ENCODE measurements around the gene SMAD2. TPM values are rescaled to one million over a fixed set of nuclear protein-coding genes. Genes with fewer than 3 reads are reported as not detected.

The SMAD2 gene
- total RNA-seq, 3 donors from 2014 or later, result 115 to 158 (median 123) TPM

- intact Hi-C loops (cut with DNase I, micrococcal nuclease), result no loop called here
- Histone ChIP-seq H3K4me3 (no peak overlapping the region), H3K9me3 (no peaks in the 10 kb centered on the region), H3K36me3 (ENCODE audit: low read depth) (no peaks in the 10 kb centered on the region), H3K4me1 (ENCODE audit: low read depth) (peaks cover 19% of the 10 kb centered on the region)
- DNase-seq (peak in 2 of 3 donors; percentile 33 to 52), ATAC-seq (no peak)
- no peak for TF ChIP-seq CTCF (IDR thresholded peaks at IDR 0.05)
These were observed 1.3 kb upstream of the SMAD2 start for GRCh38 chr18:47931718-47932103.

GRCh38 chr18:47930931-47931717, 665 bp upstream of the SMAD2 start:
- intact Hi-C loops (cut with DNase I, micrococcal nuclease), result no loop called here
- Histone ChIP-seq H3K9me3 (no peaks in the 10 kb centered on the region), H3K4me1 (ENCODE audit: low read depth) (peaks cover 20% of the 10 kb centered on the region), H3K4me3 (peak overlapping the region; percentile 70), H3K36me3 (ENCODE audit: low read depth) (no peaks in the 10 kb centered on the region)
- DNase-seq, result peak; percentile 96 to 99 (median 97)
- ATAC-seq, result peak; percentile 90
- TF ChIP-seq CTCF (IDR thresholded peaks at IDR 0.05), result no peak

GRCh38 chr18:47929681-47930198, 719 bp downstream of the SMAD2 start:
- DNase-seq, result peak in 1 of 3 donors; percentile 38

GRCh38 chr18:47928466-47928865, 2.0 kb downstream of the SMAD2 start:
- intact Hi-C loops (cut with DNase I, micrococcal nuclease), result no loop called here
- no peak for TF ChIP-seq CTCF (IDR thresholded peaks at IDR 0.05)
- H3K36me3 ChIP-seq (ENCODE audit: low read depth), result no peaks in the 10 kb centered on the region
- H3K9me3 ChIP-seq, result no peaks in the 10 kb centered on the region
- ATAC-seq (no peak), DNase-seq (no peak)
- H3K4me1 ChIP-seq (ENCODE audit: low read depth), result peaks cover 20% of the 10 kb centered on the region
- no peak overlapping the region for H3K4me3 ChIP-seq

More at GRCh38 chr18:47929681-47930198, 719 bp downstream of the SMAD2 start:
- H3K9me3 ChIP-seq, result no peaks in the 10 kb centered on the region
- intact Hi-C loops (cut with DNase I, micrococcal nuclease), result no loop called here
- peaks cover 20% of the 10 kb centered on the region for H3K4me1 ChIP-seq (ENCODE audit: low read depth)
- H3K4me3 ChIP-seq, result peak overlapping the region; percentile 70
- no peaks in the 10 kb centered on the region for H3K36me3 ChIP-seq (ENCODE audit: low read depth)
- no peak for TF ChIP-seq CTCF (IDR thresholded peaks at IDR 0.05)
- peak; percentile 4 for ATAC-seq

- intact Hi-C loops (cut with DNase I, micrococcal nuclease), result no loop called here
- Histone ChIP-seq H3K9me3 (no peaks in the 10 kb centered on the region), H3K4me1 (ENCODE audit: low read depth) (peaks cover 20% of the 10 kb centered on the region), H3K36me3 (ENCODE audit: low read depth) (no peaks in the 10 kb centered on the region), H3K4me3 (no peak overlapping the region)
- ATAC-seq (no peak), DNase-seq (no peak)
- no peak for TF ChIP-seq CTCF (IDR thresholded peaks at IDR 0.05)
These were observed 4.2 kb downstream of the SMAD2 start for GRCh38 chr18:47926101-47926850.
